ENCODE data around the gene MTHFD1L. TPM values are rescaled to one million over a fixed set of nuclear protein-coding genes. Genes with fewer than 3 reads are reported as not detected.

MTHFD1L gene
- total RNA-seq, 2 donors from 2014 or later = 3.1 to 18.7 TPM

DNA sequence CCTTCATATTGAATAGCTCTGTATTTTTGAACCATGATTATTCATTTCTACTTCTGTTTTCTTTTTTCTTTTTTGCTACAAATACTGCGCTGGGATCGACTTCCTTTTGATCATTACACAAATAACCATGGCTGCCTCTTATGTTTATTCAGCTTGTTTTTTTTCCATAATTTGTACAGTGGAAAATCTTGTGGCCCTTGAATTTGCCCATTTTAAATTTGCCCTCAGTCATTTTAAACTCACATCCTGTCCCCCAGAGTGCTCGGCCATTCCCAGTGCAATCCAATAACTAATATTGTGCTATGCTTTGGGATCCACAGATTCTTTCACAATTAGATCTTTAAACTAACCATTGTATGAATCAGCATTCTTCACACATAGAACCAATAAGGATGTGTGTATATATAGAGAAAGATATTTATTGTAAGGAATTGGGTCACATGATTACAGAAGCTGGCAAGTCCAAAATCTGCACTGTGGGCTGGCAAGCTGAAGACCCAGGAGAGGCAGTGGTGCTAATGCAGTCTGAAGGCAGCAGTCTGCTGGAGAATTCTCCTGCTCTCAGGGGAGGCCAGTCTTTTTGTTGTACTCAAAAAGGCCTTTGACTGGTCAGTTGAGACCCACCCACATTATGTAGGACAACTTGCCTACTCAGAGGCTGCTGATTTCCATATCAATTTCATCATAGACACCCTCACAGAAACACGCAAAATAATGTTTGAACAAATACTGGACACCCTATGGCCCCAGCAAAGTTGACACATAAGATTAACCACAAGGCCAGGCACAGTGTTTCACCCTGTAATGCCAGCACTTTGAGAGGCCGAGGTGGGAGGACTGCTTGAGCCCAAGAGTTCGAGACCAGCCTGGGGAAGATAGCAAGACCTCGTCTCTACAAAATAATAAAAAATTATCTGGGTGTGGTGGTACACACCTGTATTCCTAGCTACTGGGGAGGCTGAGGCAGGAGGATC is 147.1 kb downstream of the MTHFD1L start:
- TF ChIP-seq, protein P1, sequence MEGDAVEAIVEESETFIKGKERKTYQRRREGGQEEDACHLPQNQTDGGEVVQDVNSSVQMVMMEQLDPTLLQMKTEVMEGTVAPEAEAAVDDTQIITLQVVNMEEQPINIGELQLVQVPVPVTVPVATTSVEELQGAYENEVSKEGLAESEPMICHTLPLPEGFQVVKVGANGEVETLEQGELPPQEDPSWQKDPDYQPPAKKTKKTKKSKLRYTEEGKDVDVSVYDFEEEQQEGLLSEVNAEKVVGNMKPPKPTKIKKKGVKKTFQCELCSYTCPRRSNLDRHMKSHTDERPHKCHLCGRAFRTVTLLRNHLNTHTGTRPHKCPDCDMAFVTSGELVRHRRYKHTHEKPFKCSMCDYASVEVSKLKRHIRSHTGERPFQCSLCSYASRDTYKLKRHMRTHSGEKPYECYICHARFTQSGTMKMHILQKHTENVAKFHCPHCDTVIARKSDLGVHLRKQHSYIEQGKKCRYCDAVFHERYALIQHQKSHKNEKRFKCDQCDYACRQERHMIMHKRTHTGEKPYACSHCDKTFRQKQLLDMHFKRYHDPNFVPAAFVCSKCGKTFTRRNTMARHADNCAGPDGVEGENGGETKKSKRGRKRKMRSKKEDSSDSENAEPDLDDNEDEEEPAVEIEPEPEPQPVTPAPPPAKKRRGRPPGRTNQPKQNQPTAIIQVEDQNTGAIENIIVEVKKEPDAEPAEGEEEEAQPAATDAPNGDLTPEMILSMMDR (IDR thresholded peaks at IDR 0.05) = no peak
- TF ChIP-seq POLR2AphosphoS5 (IDR thresholded peaks at IDR 0.05) (no peak), POLR2A (IDR thresholded peaks at IDR 0.05) (no peak)
- H3K36me3 ChIP-seq = no peaks in the 10 kb centered on the region
- no peak overlapping the region for H3K4me3 ChIP-seq
- no peak for DNase-seq (ENCODE audit: low spot score)
- intact Hi-C loops (cut with DNase I) = loop anchor here (5.0 kb wide), 1 partner anchor 230 kb away; no protein-coding TSS in a partner anchor
- no peaks in the 10 kb centered on the region for H3K9me3 ChIP-seq
- H3K27ac ChIP-seq = no peak overlapping the region
- 94% methylated on average over 7 of the region's 7 CpGs for WGBS
- no peaks in the 10 kb centered on the region for H3K4me1 ChIP-seq (replicated peaks)
- no peaks in the 10 kb centered on the region for H3K27me3 ChIP-seq (replicated peaks; ENCODE audit: insufficient read depth)

DNA sequence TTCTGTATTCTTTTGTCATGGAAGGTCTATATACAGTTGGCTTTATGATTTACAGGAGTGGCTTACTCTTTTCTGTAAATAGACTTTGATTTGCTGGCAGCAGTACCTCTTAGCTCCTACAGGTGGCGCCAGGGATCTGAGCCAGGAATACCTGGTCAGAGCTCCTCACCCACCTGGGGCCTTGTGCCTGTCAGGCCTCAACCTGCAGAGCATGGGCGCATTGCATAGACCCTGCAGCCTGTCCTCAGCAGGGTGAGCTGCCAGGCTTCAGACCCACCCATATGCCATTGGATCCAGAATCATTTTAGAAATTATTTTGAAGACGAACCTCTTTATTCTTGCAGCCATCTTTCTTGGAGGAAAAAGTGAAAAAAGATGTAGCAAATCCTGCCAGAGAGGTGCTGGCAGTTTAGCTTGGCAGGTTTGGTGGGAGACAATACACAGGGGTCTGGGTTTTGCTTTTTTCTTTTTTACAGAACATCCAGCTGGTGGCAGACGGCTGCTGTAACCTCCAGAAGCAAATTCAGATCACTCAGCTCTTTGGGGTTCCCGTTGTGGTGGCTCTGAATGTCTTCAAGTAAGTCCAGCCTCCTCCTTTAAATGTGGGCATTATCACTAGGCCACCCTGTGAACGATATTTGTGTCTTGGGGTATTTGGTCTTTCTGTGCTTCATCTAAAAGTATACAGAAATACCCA is 149.1 kb downstream of the MTHFD1L start:
- no peaks in the 10 kb centered on the region for H3K4me1 ChIP-seq (replicated peaks)
- TF ChIP-seq, protein P1 (IDR thresholded peaks at IDR 0.05) = peak; percentile 97 to 98 (median 97)
- no peak for TF ChIP-seq POLR2A (IDR thresholded peaks at IDR 0.05)
- TF ChIP-seq POLR2AphosphoS5 (IDR thresholded peaks at IDR 0.05) = peak; percentile 26
- no peak overlapping the region for H3K27ac ChIP-seq
- no peaks in the 10 kb centered on the region for H3K27me3 ChIP-seq (replicated peaks; ENCODE audit: insufficient read depth)
- WGBS = 38% methylated on average over 6 of the region's 6 CpGs
- no peaks in the 10 kb centered on the region for H3K9me3 ChIP-seq
- H3K4me3 ChIP-seq = no peak overlapping the region
- peak; percentile 74 for DNase-seq (ENCODE audit: low spot score)
- intact Hi-C loops (cut with DNase I) = loop anchor here (2.0 to 5.0 kb wide), 2 partner anchors 228 to 310 kb away; no protein-coding TSS in a partner anchor
- H3K36me3 ChIP-seq = no peaks in the 10 kb centered on the region

DNA sequence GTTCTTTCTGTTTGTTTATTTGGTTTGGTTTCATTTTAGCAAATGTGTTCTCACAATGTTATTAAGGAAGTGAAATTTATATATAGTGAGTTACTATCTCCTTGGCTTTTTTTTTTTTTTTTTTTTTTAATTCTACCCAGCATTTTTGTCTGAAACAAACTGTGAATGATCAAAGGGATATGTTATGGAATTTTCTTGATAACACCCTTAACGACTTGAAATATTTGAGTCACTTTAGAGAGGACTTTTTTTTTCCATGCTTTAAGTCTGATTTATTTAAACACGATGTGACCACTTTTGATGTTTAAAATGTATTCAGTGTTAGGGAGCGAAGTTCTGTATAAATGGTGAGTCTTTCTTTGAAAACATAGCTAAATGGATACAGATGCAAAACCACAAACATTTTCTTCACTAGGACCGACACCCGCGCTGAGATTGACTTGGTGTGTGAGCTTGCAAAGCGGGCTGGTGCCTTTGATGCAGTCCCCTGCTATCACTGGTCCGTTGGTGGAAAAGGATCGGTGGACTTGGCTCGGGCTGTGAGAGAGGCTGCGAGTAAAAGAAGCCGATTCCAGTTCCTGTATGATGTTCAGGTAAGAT is 149.7 kb downstream of the MTHFD1L start:
- 81% methylated on average over 12 of the region's 12 CpGs for WGBS
- no peaks in the 10 kb centered on the region for H3K4me1 ChIP-seq (replicated peaks)
- no peaks in the 10 kb centered on the region for H3K27me3 ChIP-seq (replicated peaks; ENCODE audit: insufficient read depth)
- no peak for DNase-seq (ENCODE audit: low spot score)
- H3K4me3 ChIP-seq = no peak overlapping the region
- no peak overlapping the region for H3K27ac ChIP-seq
- H3K36me3 ChIP-seq = no peaks in the 10 kb centered on the region
- no peak for TF ChIP-seq POLR2AphosphoS5 (IDR thresholded peaks at IDR 0.05)
- no peak for TF ChIP-seq POLR2A (IDR thresholded peaks at IDR 0.05)
- TF ChIP-seq, protein P1 (IDR thresholded peaks at IDR 0.05) = no peak
- no peaks in the 10 kb centered on the region for H3K9me3 ChIP-seq
- intact Hi-C loops (cut with DNase I) = loop anchor here (2.0 kb wide), 1 partner anchor 310 kb away; no protein-coding TSS in a partner anchor

DNA sequence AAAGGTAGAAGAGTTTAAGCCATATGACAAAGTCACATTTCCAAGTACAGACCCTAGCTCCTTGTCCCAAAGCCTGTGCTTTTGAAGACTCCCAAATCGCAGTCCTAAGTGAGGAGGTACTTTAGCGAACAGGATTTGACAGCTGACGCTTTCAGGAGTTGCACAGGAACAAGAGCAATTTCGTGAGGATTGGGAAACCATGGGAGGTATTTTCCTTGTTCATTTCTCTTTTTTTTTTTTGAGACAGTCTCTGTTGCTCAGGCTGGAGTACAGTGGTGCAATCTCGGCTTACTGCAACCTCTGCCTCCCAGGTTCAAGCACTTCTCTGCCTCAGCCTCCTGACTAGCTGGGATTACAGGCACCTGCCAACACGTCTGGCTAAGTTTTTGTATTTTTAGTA is 150.6 kb downstream of the MTHFD1L start:
- Histone ChIP-seq H3K27me3 (replicated peaks; ENCODE audit: insufficient read depth) (no peaks in the 10 kb centered on the region), H3K4me1 (replicated peaks) (no peaks in the 10 kb centered on the region), H3K36me3 (no peaks in the 10 kb centered on the region), H3K27ac (no peak overlapping the region), H3K4me3 (no peak overlapping the region), H3K9me3 (no peaks in the 10 kb centered on the region)
- no peak for DNase-seq (ENCODE audit: low spot score)
- 93% methylated on average over 6 of the region's 6 CpGs for WGBS
- no peak for TF ChIP-seq POLR2AphosphoS5 (IDR thresholded peaks at IDR 0.05)
- TF ChIP-seq POLR2A (IDR thresholded peaks at IDR 0.05) = no peak
- TF ChIP-seq, protein P1 (IDR thresholded peaks at IDR 0.05) = no peak
- intact Hi-C loops (cut with DNase I) = no loop called here
